Aorta (tissue), 5 donors: ENCODE data around the gene KRTAP5-11. TPM values are rescaled to one million over a fixed set of nuclear protein-coding genes. Genes with fewer than 3 reads are reported as not detected.
"Not testable (repeated sequence)": the region's sequence is repeated elsewhere in the genome, so short reads cannot be mapped to it uniquely, and the experiment has no call there.

Source experiments
- ATAC-seq: fragments of 200-7000 bp; cut with Tn5 transposase; one replicate; pipeline ENCODE4 v1.9.1; 2022; ENCODE audit warnings: moderate library complexity; ENCODE audit not compliant: low FRiP score
- DNase-seq, 2 donors: peaks; one replicate each; pipeline ENCODE4 v3.0.0-alpha.2; 2020
- H3K27ac ChIP-seq, 2 donors: one replicate each; pipeline ENCODE4 v1.5.1; 2013; ENCODE audit warnings: low read length in 2 of 2, mild to moderate bottlenecking in 2 of 2, moderate library complexity in 2 of 2, control low read depth in 1 of 2, inconsistent platforms in 1 of 2, low read depth in 1 of 2
- H3K27me3 ChIP-seq, 2 donors: one replicate each; pipeline ENCODE4 v1.6.1; 2013; ENCODE audit warnings: control low read depth in 1 of 2, low read length in 1 of 2, mild to moderate bottlenecking in 1 of 2, moderate library complexity in 1 of 2; ENCODE audit not compliant: insufficient read depth in 2 of 2, control insufficient read depth in 1 of 2
- H3K36me3 ChIP-seq, 2 donors: one replicate each; pipeline ENCODE4 v1.6.1; 2013; ENCODE audit warnings: control low read depth in 1 of 2, low read length in 1 of 2, mild to moderate bottlenecking in 1 of 2; ENCODE audit not compliant: insufficient read depth in 2 of 2, control insufficient read depth in 1 of 2
- H3K4me1 ChIP-seq, 2 donors: one replicate each; pipeline ENCODE4 v1.6.1; 2013; ENCODE audit warnings: low read length in 2 of 2, control low read depth in 1 of 2, mild to moderate bottlenecking in 1 of 2, moderate library complexity in 1 of 2; ENCODE audit not compliant: insufficient read depth in 2 of 2, control insufficient read depth in 1 of 2
- H3K4me3 ChIP-seq, 2 donors: one replicate each; pipeline ENCODE4 v1.5.1; 2013; ENCODE audit warnings: low read length in 2 of 2, control low read depth in 1 of 2, mild to moderate bottlenecking in 1 of 2
- H3K9me3 ChIP-seq: one replicate; pipeline ENCODE4 v1.6.1; 2013; ENCODE audit warnings: mild to moderate bottlenecking, low read length; ENCODE audit not compliant: control insufficient read depth
- WGBS, 2 donors: extraction: QIAGEN DNeasy Blood & Tissue Kit; methylation state at CpG; one replicate each; pipeline ENCODE4 v1.1.7; 2013; 5-methylcytosine and 5-hydroxymethylcytosine counted together
- intact Hi-C, 2 donors: fragments of 100-400 bp; cut with DNase I; formaldehyde crosslinking; loops; one replicate each; pipeline versions ENCODE4 v1.14.2 to v1.15.0; 2022
- polyA plus RNA-seq, 2 donors: library from polyadenylated mRNA; stranded (reverse); fragments of 200-250 nt; gene quantifications; one replicate each; pipeline ENCODE4 v1.2.3, GENCODE V29; 2013
- total RNA-seq, 2 donors: library from RNA; stranded (reverse); fragmentation: NEBNext Ultra II Directional; extraction: Animal tissue kit (Norgen Biotek cat#: 25700); gene quantifications; one replicate each; pipeline ENCODE4 v1.2.1, GENCODE V29; 2021
- donor health status: healthy with polysubstance abuse.
- donor health status: Bipolar disorder and iron deficiency.
- donor health status: DM: no; HTN: no; CAD: no.
- donor health status: DM: no; HTN: no; CAD: no.
- donor health status: DM: yes; HTN: yes; CAD: no.

Gene KRTAP5-11
- total and polyA plus RNA-seq, 4 donors, result not detected

- H3K4me3 ChIP-seq, H3K36me3 ChIP-seq, intact Hi-C loops, DNase-seq, ATAC-seq, H3K9me3 ChIP-seq, H3K27me3 ChIP-seq, H3K4me1 ChIP-seq, H3K27ac ChIP-seq: not testable (repeated sequence)
- WGBS, 2 donors, result 55 to 69% methylated on average over 4 of the region's 4 CpGs
Measured at GRCh38 chr11:71588314-71588713, 5.6 kb upstream of the KRTAP5-11 start.

GRCh38 chr11:71585673-71586072, 3.0 kb upstream of the KRTAP5-11 start:
- H3K9me3 ChIP-seq, ATAC-seq, H3K4me3 ChIP-seq, DNase-seq, intact Hi-C loops, H3K27ac ChIP-seq, H3K4me1 ChIP-seq, H3K27me3 ChIP-seq, H3K36me3 ChIP-seq: not testable (repeated sequence)
- 90% methylated on average over 5 of the region's 5 CpGs for WGBS, 2 donors

- H3K27me3 ChIP-seq, H3K4me1 ChIP-seq, H3K4me3 ChIP-seq, DNase-seq, H3K27ac ChIP-seq, H3K36me3 ChIP-seq, intact Hi-C loops, H3K9me3 ChIP-seq, ATAC-seq: not testable (repeated sequence)
- 62 to 78% methylated on average over 2 of the region's 2 CpGs for WGBS, 2 donors
Measured at GRCh38 chr11:71582969-71583368, 294 bp upstream of the KRTAP5-11 start.

- intact Hi-C loops, result no loop called here
- no peak for DNase-seq
- no peak for ATAC-seq
Measured at GRCh38 chr11:71581826-71582225, 849 bp downstream of the KRTAP5-11 start.

GRCh38 chr11:71580057-71581003, 2.3 kb downstream of the KRTAP5-11 start:
- WGBS, 2 donors, result 4% methylated on average over 8 of the region's 8 CpGs
- no peak overlapping the region for H3K27ac ChIP-seq
- H3K9me3 ChIP-seq, result no peaks in the 10 kb centered on the region
- DNase-seq, result no peak
- no peak for ATAC-seq
- intact Hi-C loops, result no loop called here
- no peaks in the 10 kb centered on the region for H3K36me3 ChIP-seq
- no peaks in the 10 kb centered on the region for H3K4me1 ChIP-seq
- H3K4me3 ChIP-seq, result no peak overlapping the region
- no peaks in the 10 kb centered on the region for H3K27me3 ChIP-seq

More at GRCh38 chr11:71581826-71582225, 849 bp downstream of the KRTAP5-11 start:
- Histone ChIP-seq H3K4me3 (no peak overlapping the region), H3K27ac (no peak overlapping the region), H3K9me3 (no peaks in the 10 kb centered on the region), H3K4me1 (no peaks in the 10 kb centered on the region), H3K27me3 (no peaks in the 10 kb centered on the region), H3K36me3 (no peaks in the 10 kb centered on the region)
- WGBS, 2 donors, result 82 to 88% methylated on average over 4 of the region's 4 CpGs

GRCh38 chr11:71579513-71579912, 3.2 kb downstream of the KRTAP5-11 start:
- H3K9me3 ChIP-seq, H3K4me1 ChIP-seq, intact Hi-C loops, ATAC-seq, H3K27ac ChIP-seq, H3K27me3 ChIP-seq, DNase-seq, H3K36me3 ChIP-seq, H3K4me3 ChIP-seq: not testable (repeated sequence)
- 57 to 59% methylated on average over 7 of the region's 7 CpGs for WGBS, 2 donors

- ATAC-seq (no peak), DNase-seq (no peak)
- Histone ChIP-seq H3K27ac (no peak overlapping the region), H3K27me3 (no peaks in the 10 kb centered on the region), H3K4me3 (no peak overlapping the region), H3K36me3 (no peaks in the 10 kb centered on the region), H3K4me1 (no peaks in the 10 kb centered on the region), H3K9me3 (no peaks in the 10 kb centered on the region)
- 90 to 91% methylated on average over 7 of the region's 7 CpGs for WGBS, 2 donors
- intact Hi-C loops, result no loop called here
Measured at GRCh38 chr11:71577469-71578004, 5.1 kb downstream of the KRTAP5-11 start.

- ATAC-seq, H3K27me3 ChIP-seq, H3K9me3 ChIP-seq, H3K4me3 ChIP-seq, H3K36me3 ChIP-seq, H3K27ac ChIP-seq, H3K4me1 ChIP-seq, DNase-seq, intact Hi-C loops: not testable (repeated sequence)
- 80 to 87% methylated on average over 38 to 40 of the region's 41 CpGs for WGBS, 2 donors
Measured at GRCh38 chr11:71576688-71577465, 5.8 kb downstream of the KRTAP5-11 start.
